Natural killer cell (primary cell): ENCODE measurements around the gene MEOX1. TPM values are rescaled to one million over a fixed set of nuclear protein-coding genes. Genes with fewer than 3 reads are reported as not detected.
A peak's percentile ranks its signal among the peaks of the same experiment; 100 is the strongest.

Source experiments
- ATAC-seq, 3 donors: fragments of 150-1000 bp in 2 of 3; fragments of 200-7000 bp in 1 of 3; cut with Tn5 transposase; 1 replicate in 1 of 3; 2 replicates in 2 of 3; pipeline ENCODE4 v1.10.0; 2021; ENCODE audit warnings: mild to moderate bottlenecking in 2 of 3, moderate library complexity in 2 of 3
- DNase-seq, 2 donors: peaks; one replicate each; pipeline versions ENCODE4 v3.0.0 to v3.0.0-alpha.2; 2013 to 2021; ENCODE audit warnings: mixed read lengths in 1 of 2
- H3K27ac ChIP-seq: one replicate; pipeline ENCODE4 v1.5.1; 2013; ENCODE audit warnings: mild to moderate bottlenecking, low read length
- H3K27me3 ChIP-seq: one replicate; pipeline ENCODE4 v1.6.1; 2013; ENCODE audit warnings: low read length; ENCODE audit not compliant: control insufficient read depth, insufficient read depth
- H3K36me3 ChIP-seq: one replicate; pipeline ENCODE4 v1.6.1; 2013; ENCODE audit warnings: low read length; ENCODE audit not compliant: control insufficient read depth, insufficient read depth
- H3K4me1 ChIP-seq: one replicate; pipeline ENCODE4 v1.6.1; 2013; ENCODE audit warnings: low read length; ENCODE audit not compliant: control insufficient read depth, insufficient read depth
- H3K4me3 ChIP-seq: one replicate; pipeline ENCODE4 v1.5.1; 2013; ENCODE audit warnings: low read length
- H3K9me3 ChIP-seq: one replicate; pipeline ENCODE4 v1.6.1; 2013; ENCODE audit warnings: low read length; ENCODE audit not compliant: control insufficient read depth, insufficient read depth
- H3K27ac Mint-ChIP-seq, 2 donors: one replicate each; pipeline ENCODE4 v1.8.0; 2022; ENCODE audit warnings: mild to moderate bottlenecking in 2 of 2, mixed read lengths in 2 of 2, moderate library complexity in 1 of 2
- H3K27me3 Mint-ChIP-seq, 2 donors: one replicate each; pipeline ENCODE4 v1.8.0; 2022; ENCODE audit warnings: low read depth in 2 of 2, mixed read lengths in 2 of 2
- H3K36me3 Mint-ChIP-seq: one replicate; pipeline ENCODE4 v1.8.0; 2022; ENCODE audit warnings: mixed read lengths
- H3K4me1 Mint-ChIP-seq, 2 donors: one replicate each; pipeline ENCODE4 v1.8.0; 2022; ENCODE audit warnings: mixed read lengths in 2 of 2
- H3K4me3 Mint-ChIP-seq: one replicate; pipeline ENCODE4 v1.8.0; 2022; ENCODE audit warnings: mild to moderate bottlenecking, moderate library complexity, mixed read lengths
- H3K9me3 Mint-ChIP-seq, 2 donors: one replicate each; pipeline ENCODE4 v1.8.0; 2022; ENCODE audit warnings: mixed read lengths in 2 of 2
- WGBS: methylation state at CpG from one replicate; pipeline ENCODE4 v1.1.7; 2013; ENCODE audit warnings: missing lambda C conversion rate; ENCODE audit not compliant: insufficient coverage; 5-methylcytosine and 5-hydroxymethylcytosine counted together
- intact Hi-C: fragments of 100-400 bp; cut with micrococcal nuclease; formaldehyde crosslinking; loops from one replicate; pipeline ENCODE4 v1.14.2; 2022
- total RNA-seq, 4 donors: library from RNA; stranded (reverse); fragments of 120-200 nt in 1 of 4; gene quantifications; one replicate each; pipeline versions ENCODE4 v1.2.3 to v1.2.4, GENCODE V29; 2013 to 2022
- TF ChIP-seq, protein P1 (sequence below): fragments of 200-600 bp; IDR thresholded peaks from one replicate; pipeline ENCODE4 v1.8.0; 2022; ENCODE audit warnings: antibody characterized with exemption

The MEOX1 gene
- total RNA-seq, 3 donors from 2014 or later (not counting 1 experiment from before 2014, with no cell fraction given), result 0.18 TPM; not detected in 2

DNA sequence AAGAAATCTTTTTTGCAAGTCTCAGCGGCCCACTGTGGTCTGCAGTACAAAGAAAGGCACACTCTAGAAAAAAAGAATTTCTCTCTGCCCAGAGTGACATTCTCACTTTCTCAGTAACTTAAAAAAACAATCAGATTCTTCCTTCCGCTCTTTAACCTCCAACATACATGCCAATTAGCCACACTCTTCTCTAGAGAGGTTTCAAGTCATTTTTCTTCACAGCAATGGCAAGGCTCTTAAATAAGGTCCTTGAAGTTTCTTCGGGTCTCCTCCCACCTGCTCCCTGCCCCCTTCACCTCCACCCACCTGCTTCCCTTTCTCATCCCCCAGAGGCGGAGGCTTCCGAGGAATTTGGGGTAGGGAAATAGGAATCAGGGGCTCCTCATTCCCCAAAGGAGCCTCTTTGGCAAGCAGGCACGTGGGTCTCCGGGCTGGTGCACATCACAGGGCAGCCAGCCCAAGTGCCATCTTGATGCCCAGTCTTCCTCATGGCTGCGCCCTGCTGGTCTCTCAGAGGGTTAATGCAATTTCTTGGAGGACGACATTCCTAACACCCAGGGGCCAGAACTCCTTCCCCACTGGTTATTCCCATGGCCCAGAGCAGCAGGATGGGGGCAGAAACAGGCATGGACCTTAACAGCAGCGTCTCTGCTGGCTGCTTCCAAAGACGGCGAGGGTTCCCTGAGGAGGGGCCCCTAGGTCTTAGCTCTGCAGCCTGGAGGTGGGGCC is 855 bp upstream of the MEOX1 start:
- DNase-seq (peak in 1 of 2 donors; percentile 28), ATAC-seq (no peak)
- Mint-ChIP-seq H3K9me3 (no peaks in the 10 kb centered on the region), H3K4me3 (no peak overlapping the region), H3K36me3 (no peaks in the 10 kb centered on the region), H3K4me1 (peaks cover 0 to 9% of the 10 kb centered on the region in 2 donors), H3K27ac (no peak overlapping the region), H3K27me3 (peaks cover 0 to 3% of the 10 kb centered on the region in 2 donors)
- Histone ChIP-seq H3K9me3 (no peaks in the 10 kb centered on the region), H3K4me1 (peaks cover 20% of the 10 kb centered on the region), H3K36me3 (no peaks in the 10 kb centered on the region), H3K27me3 (no peaks in the 10 kb centered on the region), H3K27ac (no peak overlapping the region), H3K4me3 (no peak overlapping the region)
- WGBS, result 82% methylated on average over 9 of the region's 12 CpGs
- TF ChIP-seq, protein P1, sequence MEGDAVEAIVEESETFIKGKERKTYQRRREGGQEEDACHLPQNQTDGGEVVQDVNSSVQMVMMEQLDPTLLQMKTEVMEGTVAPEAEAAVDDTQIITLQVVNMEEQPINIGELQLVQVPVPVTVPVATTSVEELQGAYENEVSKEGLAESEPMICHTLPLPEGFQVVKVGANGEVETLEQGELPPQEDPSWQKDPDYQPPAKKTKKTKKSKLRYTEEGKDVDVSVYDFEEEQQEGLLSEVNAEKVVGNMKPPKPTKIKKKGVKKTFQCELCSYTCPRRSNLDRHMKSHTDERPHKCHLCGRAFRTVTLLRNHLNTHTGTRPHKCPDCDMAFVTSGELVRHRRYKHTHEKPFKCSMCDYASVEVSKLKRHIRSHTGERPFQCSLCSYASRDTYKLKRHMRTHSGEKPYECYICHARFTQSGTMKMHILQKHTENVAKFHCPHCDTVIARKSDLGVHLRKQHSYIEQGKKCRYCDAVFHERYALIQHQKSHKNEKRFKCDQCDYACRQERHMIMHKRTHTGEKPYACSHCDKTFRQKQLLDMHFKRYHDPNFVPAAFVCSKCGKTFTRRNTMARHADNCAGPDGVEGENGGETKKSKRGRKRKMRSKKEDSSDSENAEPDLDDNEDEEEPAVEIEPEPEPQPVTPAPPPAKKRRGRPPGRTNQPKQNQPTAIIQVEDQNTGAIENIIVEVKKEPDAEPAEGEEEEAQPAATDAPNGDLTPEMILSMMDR, result no peak
- intact Hi-C loops, result no loop called here

DNA sequence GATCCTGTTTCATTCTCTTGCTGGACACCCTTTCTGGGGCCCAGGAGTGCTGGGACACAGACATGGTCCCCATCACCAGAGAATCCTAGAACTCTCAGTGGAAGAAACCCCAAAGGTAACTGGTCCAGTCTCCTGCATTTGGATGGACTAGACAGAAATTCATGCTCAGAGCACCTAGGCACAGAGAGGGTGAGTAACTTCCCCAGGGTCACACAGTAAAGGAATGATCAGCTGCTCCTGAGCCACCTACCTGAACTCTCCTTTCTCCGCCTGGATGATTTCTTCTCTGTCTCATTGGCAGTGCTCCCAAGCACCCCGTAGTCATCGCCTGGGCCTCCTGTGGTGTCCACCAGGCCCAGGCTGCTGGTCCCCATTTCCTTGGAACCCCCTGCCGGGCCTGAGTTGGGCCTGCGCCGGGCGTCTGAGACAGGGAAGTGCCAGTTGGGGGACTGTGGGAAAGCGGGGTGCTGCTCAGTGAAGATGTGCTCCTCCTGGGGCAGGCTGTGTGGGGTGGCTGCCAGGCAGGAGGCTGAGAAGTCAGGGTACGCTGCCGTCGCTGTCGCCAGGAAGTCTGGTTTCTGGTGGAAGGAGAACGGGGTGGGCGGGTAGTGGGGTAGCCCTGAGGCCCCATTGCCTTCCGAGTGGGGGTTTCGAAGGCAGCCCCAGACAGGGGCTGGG is 767 bp downstream of the MEOX1 start:
- no peak for ATAC-seq
- Mint-ChIP-seq H3K9me3 (no peaks in the 10 kb centered on the region), H3K27me3 (peaks cover 0 to 3% of the 10 kb centered on the region in 2 donors), H3K4me1 (peaks cover 0 to 14% of the 10 kb centered on the region in 2 donors), H3K4me3 (no peak overlapping the region), H3K27ac (no peak overlapping the region), H3K36me3 (no peaks in the 10 kb centered on the region)
- TF ChIP-seq, protein P1, result no peak
- Histone ChIP-seq H3K27me3 (no peaks in the 10 kb centered on the region), H3K36me3 (no peaks in the 10 kb centered on the region), H3K27ac (no peak overlapping the region), H3K4me3 (no peak overlapping the region), H3K4me1 (peaks cover 20% of the 10 kb centered on the region), H3K9me3 (no peaks in the 10 kb centered on the region)
- intact Hi-C loops, result no loop called here
- WGBS, result 20% methylated on average over 16 of the region's 16 CpGs
- peak in 1 of 2 donors; percentile 42 for DNase-seq

DNA sequence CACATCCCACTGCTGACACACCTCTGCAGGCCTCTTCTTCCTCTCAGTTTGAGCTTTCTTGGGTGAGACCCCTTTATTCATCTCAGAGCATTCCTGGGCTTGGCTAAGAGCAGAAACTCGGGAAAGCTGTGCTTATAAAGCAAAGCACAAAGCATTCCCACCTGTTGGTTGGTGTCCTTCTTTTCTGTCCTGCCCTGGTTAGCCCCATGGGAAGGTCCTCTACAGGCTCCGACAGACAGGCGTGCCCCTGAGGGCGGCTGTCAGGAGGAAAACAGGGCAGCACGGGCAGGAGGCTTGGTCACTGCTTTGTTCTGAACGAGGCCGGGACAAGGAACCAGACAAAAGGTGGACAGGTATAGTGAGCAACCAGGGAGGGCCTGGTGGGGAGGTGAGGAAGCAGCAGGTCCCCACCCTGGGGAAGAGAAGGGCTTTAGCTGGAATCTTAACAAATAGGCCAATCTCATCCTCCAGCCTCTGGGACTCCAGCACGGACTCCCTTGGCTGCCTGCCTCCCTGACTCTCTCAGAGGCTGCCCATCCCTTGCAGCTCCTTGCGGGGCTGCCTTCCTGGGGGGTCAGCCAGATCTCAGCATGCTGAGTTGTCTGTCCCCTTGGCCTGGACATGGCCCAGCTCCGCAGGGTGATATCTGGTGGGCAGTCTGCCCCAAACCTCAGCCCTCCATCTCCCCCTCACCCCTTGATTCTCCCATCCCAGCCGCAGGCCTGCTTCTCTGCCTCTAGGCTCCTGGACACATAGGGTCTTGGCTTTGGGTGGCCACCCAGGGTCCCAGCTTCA is 1.7 kb downstream of the MEOX1 start:
- intact Hi-C loops, result no loop called here
- Mint-ChIP-seq H3K9me3 (no peaks in the 10 kb centered on the region), H3K36me3 (no peaks in the 10 kb centered on the region), H3K4me3 (no peak overlapping the region), H3K4me1 (peaks cover 0 to 16% of the 10 kb centered on the region in 2 donors), H3K27me3 (no peaks in the 10 kb centered on the region), H3K27ac (no peak overlapping the region)
- H3K4me3 ChIP-seq, result no peak overlapping the region
- TF ChIP-seq, protein P1, result no peak
- DNase-seq, result no peak
- no peak for ATAC-seq
- no peaks in the 10 kb centered on the region for H3K27me3 ChIP-seq
- H3K4me1 ChIP-seq, result peaks cover 20% of the 10 kb centered on the region
- 94% methylated on average over 11 of the region's 11 CpGs for whole genome bisulfite sequencing
- H3K27ac ChIP-seq, result no peak overlapping the region
- H3K9me3 ChIP-seq, result no peaks in the 10 kb centered on the region
- H3K36me3 ChIP-seq, result no peaks in the 10 kb centered on the region
